Fibroblast of villous mesenchyme (primary cell): ENCODE data around the gene GOLT1A. TPM values are rescaled to one million over a fixed set of nuclear protein-coding genes. Genes with fewer than 3 reads are reported as not detected.
A peak's percentile ranks its signal among the peaks of the same experiment; 100 is the strongest.

Experiments used
- DNase-seq: peaks from one replicate; pipeline ENCODE4 v3.0.0-alpha.2; 2010; ENCODE audit warnings: low read depth
- H3K4me3 ChIP-seq: 2 replicates; pipeline ENCODE4 v1.5.1; 2011; ENCODE audit warnings: low read depth, mild to moderate bottlenecking, low read length
- CTCF ChIP-seq: IDR thresholded peaks from 2 replicates; pipeline ENCODE4 v1.5.1; 2012; ENCODE audit warnings: low read depth, mild to moderate bottlenecking, low read length; ENCODE audit not compliant: insufficient read depth
- total RNA-seq: library from RNA; depleted of rRNA; stranded (reverse); fragments of >200 nt; gene quantifications from 2 replicates; pipeline ENCODE4 v1.2.3, GENCODE V29; 2012

Gene GOLT1A
- total RNA-seq, 1 donor, result not detected

DNA sequence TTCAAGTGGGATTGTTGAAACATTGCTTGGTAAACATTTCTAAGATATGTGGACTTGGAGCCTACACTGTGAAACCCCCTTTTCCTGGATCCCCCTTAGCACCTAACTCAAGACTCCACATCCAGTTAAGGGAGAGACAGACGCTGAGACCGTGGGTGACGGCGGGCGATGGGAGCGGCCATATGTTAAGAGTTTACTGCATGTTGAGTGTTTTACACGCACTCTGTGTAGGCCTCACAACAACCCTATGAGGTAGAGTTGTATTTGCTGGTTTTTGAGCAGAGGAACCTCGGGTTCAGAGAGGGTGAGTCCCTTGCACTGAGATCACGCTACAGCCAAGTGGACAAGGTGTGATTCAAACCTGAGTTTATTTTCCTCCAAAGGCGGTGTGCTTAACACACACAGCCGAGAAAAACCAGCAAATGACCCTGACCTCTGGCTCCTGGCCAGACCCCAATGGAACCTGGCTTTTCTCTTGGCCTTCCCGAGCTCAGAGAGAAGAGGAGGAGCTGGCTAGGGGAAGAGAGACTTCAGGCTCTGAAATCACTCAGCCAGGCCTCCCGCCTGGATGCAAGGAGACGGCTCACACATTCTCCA, 46.9 kb upstream of the GOLT1A start:
- H3K4me3 ChIP-seq, result no peak overlapping the region
- TF ChIP-seq CTCF, result no peak
- DNase-seq, result peak; percentile 26

GRCh38 chr1:204259782-204260181, 46.0 kb upstream of the GOLT1A start:
- no peak for DNase-seq
- no peak for TF ChIP-seq CTCF
- H3K4me3 ChIP-seq, result no peak overlapping the region

- DNase-seq, result no peak
- no peak overlapping the region for H3K4me3 ChIP-seq
- no peak for TF ChIP-seq CTCF
Observed at GRCh38 chr1:204259196-204259595, 45.4 kb upstream of the GOLT1A start.

GRCh38 chr1:204258213-204259115, 44.7 kb upstream of the GOLT1A start:
- peak; percentile 95 for TF ChIP-seq CTCF
- no peak overlapping the region for H3K4me3 ChIP-seq
- DNase-seq, result peak; percentile 73

DNA sequence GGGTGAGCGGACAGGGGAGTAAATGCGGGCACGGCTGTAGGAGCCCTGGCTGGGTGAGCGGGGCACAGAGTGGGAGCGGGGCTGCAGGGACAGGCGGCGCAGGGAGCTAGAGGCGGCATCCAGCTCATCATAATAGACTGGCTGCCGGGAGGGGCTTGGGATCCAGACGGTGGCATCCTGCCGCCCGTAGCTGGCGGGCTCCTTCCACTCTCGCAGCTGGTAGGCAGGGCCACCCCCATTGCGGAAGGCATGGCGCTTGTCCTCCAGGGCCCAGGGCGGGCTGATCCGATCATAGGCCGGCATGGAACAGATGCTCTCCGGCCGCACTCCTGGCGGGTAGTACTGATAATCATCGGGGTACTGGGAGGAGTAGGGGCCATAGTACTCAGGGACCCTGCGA, 43.7 kb upstream of the GOLT1A start:
- TF ChIP-seq CTCF, result no peak
- DNase-seq, result no peak
- H3K4me3 ChIP-seq, result no peak overlapping the region

GRCh38 chr1:204256531-204256930, 42.7 kb upstream of the GOLT1A start:
- TF ChIP-seq CTCF, result no peak
- H3K4me3 ChIP-seq, result no peak overlapping the region
- no peak for DNase-seq
